HG02938 (cell line): Measurements from ENCODE around the gene TMEM63B.
"Not testable (repeated sequence)": the region's sequence is repeated elsewhere in the genome, so short reads cannot be mapped to it uniquely, and the experiment has no call there.

ENCODE experiments used
- ATAC-seq: cut with Tn5 transposase; IDR thresholded peaks from one replicate; pipeline ENCODE4 v1.9.1; 2021; ENCODE audit warnings: mild to moderate bottlenecking, moderate library complexity; ENCODE audit not compliant: unreplicated experiment

Gene TMEM63B

DNA sequence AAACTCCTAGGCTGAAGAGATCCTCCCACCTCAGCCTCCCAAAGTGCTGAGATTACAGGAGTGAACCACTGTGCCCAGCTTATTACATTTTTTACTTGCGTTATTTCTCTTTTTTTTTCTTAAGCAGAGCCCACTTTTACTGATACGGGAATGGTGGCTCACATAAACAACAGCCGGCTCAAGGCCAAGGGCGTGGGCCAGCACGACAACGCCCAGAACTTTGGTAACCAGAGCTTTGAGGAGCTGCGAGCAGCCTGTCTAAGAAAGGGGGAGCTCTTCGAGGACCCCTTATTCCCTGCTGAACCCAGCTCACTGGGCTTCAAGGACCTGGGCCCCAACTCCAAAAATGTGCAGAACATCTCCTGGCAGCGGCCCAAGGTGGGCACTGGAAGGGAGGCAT lies 41.8 kb downstream of the TMEM63B start:
- no peak for ATAC-seq

DNA sequence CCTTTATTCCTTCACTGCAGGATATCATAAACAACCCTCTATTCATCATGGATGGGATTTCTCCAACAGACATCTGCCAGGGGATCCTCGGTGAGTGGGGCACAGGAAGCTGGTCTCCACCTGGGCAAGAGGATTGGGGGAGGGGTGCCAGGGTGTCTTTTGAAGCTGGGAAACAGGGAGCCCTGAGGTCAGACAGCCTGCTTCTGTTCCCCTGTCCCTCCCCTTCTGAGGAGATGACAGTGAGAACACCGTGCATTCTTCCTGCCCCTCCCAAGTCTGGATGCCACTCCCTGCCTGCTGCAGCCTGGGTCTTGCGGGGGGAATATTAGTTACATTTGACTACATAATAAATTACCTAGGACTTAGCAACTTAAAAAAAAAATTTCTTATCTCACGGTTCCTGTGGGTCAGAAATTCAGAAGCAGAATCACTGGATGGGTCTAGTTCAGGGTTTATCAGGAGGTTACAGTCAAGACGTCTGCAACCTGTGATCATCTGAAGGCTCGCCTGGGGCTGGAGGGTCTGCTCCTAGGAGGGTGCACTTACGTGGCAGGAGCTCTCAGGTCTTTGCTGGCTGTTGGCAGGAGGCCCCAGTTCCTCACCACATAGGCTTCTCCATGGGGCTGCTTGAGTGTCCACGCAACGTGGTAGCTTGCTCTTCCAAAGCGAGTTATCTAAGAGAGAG lies 42.7 kb downstream of the TMEM63B start:
- no peak for ATAC-seq

DNA sequence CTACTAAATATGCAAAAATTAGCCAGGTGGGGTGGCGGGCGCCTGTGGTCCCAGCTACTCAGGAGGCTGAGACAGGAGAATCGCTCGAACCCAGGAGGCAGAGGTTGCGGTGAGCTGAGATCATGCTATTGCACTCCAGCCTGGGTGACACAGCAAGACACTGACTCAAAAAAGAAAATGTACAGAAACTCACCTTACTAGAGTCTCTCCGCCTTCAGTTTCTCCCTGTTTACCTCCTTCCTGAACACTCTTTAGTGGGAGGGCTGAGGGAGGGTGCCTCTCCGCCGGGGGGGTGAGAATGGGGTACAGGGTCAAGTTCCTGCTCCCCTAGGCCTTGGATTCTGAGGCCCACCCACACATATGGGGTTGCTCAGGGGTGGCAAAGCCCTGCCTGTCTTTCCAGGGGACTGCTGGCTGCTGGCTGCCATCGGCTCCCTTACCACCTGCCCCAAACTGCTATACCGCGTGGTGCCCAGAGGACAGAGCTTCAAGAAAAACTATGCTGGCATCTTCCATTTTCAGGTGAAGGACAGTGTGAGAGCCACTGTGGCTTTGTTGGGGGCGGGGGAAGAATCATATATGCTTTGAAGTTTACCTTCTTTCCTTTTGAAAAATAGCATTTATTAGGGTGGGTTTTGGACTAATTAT lies 44.7 kb downstream of the TMEM63B start:
- no peak for ATAC-seq

DNA sequence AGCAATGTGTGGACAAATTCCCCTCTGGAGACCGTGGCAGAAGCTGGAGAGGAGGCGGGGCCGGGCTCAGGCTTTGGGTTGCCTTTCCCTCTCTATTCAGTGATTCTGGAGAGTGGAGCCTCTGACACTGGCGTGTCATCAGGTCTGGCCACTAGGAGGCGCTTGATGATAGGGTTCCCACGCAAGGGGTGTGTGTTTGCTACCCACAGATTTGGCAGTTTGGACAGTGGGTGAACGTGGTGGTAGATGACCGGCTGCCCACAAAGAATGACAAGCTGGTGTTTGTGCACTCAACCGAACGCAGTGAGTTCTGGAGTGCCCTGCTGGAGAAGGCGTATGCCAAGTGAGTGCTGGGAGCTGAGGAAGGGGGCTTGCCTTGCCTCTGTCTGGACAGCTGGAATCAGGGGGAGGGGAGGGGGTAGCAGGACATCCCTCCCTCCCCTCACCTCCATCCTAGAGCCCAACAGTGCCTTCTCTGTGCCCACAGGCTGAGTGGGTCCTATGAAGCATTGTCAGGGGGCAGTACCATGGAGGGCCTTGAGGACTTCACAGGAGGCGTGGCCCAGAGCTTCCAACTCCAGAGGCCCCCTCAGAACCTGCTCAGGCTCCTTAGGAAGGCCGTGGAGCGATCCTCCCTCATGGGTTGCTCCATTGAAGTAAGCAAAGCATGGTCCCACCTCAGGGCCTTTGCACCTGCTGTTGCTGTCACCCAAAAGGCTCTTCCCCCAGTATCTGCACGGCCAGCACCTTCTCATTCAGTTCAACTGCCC lies 45.6 kb downstream of the TMEM63B start:
- no peak for ATAC-seq

DNA sequence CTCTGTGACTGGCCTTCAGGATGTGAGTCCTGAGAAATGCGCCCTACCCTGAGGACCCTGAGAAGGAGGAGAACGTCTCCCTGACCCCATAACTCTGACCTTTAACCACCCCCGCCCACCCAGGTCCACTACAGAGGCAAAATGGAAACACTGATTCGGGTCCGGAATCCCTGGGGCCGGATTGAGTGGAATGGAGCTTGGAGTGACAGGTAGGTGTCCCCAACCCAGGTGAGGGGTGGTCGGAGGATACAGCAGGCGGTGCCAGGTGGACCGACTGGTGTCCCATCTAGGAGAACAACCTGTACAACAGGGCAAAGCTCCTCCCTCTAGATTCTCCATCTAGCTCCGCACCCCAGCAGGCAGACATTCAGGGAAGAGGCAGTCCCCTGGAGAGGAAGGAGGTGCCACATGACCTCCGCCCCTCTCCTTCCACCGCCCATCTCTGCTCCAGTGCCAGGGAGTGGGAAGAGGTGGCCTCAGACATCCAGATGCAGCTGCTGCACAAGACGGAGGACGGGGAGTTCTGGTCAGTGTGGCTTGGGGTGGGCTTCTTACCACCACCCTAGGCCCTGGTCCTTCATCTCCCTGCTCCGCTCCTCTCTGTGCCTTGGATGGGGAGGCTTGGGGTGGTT lies 48.9 kb downstream of the TMEM63B start:
- no peak for ATAC-seq

DNA sequence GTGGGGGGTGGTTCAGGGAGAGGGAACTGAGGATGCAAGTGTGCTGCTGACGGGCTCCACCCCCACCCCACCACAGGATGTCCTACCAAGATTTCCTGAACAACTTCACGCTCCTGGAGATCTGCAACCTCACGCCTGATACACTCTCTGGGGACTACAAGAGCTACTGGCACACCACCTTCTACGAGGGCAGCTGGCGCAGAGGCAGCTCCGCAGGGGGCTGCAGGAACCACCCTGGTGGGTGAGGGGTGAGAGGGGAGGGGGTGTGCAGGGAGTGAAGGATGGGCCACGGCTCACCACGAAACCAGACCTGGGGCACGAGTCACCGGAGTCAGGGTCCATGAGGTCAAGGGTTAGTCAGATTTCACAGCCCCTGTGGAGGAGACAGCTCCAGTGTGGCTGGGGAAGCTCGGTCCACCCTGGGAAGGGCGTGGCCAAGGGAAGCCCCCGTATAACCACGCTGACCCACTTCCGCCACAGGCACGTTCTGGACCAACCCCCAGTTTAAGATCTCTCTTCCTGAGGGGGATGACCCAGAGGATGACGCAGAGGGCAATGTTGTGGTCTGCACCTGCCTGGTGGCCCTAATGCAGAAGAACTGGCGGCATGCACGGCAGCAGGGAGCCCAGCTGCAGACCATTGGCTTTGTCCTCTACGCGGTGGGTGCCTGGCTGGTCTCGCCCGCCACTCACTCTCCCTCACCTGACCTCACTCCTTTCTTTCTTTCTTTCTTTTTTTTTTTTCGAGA lies 49.6 kb downstream of the TMEM63B start:
- ATAC-seq = no peak

DNA sequence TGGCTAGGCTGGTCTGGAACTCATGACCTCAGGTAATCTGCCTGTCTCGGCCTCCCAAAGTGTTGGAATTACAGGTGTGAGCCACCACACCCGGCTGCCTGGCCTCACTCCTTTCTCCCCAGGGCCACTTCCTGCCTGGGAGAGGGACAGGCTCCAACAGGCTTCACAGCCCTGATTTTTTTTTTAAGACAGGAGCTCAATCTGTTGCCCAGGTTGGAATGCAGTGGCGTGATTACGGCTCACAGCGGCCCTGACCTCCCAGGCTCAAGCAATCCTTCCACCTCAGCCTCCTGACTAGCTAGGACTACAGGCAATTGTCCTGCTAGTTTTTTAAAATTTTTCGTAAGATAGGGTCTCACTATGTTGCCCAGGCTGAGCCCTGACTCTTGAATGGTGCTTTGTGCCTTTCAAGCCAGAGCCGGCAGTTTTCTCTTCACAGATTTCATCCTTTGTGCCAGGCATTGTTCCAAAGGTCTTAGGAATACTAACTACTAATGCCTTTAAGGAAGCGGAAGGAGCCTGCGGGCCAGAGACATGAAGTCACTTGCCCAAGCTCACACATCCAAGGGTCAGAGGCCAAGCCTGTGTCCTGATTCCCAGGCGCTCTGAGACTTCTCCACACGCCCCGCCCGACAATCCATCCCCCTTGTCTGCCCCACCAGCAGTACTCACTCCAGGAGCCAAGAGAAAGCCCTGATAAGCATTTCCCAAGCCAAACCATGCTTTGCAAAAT lies 50.5 kb downstream of the TMEM63B start:
- ATAC-seq = no peak

DNA sequence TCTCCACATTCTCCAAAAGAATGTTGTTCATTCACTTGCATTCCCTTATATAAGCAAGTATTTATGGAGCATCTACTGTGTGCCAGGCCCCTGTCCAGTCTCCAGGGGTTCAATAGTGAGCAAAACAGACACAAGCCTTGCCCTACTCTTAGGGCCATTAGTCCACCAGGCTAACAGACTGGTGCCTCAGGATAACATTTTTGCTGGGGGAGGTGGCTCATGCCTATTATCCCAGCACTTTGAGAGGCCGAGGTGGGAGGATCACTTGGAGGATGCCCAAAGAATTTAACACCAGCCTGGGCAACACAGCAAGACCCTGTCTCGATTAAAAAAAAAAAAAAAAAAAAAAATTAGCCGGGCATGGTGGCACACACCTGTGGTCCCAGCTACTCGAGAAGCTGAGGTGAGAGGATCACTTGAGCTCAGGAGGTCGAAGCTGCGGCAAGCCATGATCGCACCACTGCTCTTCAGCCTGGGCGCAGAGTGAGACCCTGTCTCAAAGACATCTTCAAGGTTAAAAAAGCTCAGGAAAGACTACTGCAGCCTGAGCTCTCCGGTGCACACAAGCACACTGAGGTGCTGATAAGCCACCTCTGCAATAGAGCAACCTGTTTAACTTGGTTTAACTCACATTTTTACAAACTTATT lies 51.2 kb downstream of the TMEM63B start:
- ATAC-seq = no peak

DNA sequence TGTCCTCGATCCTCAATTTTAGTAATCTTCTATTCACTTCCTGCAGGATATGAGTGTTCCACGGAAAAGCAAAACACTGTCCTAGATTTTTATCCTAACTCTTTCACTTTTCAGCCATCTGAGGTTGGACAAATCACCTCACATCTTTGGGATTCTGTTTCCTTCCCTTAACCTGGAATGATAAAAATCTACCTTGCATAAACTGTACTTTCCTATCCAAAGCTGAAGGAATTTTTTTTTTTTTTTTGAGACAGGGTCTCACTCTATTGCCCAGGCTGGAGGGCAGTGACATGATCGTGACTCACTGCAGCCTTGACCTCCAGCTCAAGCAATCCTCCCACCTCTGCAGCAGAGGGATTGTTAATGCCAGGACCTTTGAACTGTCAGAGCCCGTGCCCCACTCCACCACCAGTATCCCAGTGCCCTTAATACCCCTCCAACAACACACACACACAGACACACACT lies 51.8 kb downstream of the TMEM63B start:
- ATAC-seq = no peak

DNA sequence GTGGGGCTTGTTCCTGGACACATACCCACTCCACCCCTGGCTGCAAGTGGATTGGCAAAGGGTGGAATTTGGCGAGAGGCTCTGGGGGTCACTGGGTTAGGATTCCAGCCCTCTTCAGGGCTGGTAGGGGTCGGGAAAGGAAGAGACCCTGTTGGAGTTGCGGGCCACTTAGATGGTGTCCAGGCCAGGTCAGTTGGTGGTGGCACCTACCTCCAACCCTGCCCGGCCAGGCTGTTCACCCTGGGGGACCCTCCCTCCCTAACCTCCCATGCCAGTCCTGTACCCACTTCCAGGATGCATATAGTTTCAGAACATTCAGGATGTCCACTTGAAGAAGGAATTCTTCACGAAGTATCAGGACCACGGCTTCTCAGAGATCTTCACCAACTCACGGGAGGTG lies 52.3 kb downstream of the TMEM63B start:
- ATAC-seq = no peak

DNA sequence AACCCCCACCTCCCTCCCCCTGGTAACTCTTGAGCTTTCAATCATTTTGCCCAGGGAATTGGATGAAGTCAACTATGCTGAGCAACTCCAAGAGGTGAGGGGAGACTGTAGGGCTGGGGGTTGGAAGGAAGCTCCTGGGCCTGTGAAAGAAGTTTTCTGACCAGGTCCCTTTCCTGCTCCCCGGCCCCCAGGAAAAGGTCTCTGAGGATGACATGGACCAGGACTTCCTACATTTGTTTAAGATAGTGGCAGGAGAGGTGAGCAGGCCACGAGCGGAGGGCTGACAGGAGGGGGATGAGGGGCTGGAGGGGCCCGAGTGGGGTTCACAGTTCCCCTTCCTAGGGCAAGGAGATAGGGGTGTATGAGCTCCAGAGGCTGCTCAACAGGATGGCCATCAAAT lies 53.1 kb downstream of the TMEM63B start:
- ATAC-seq = no peak

DNA sequence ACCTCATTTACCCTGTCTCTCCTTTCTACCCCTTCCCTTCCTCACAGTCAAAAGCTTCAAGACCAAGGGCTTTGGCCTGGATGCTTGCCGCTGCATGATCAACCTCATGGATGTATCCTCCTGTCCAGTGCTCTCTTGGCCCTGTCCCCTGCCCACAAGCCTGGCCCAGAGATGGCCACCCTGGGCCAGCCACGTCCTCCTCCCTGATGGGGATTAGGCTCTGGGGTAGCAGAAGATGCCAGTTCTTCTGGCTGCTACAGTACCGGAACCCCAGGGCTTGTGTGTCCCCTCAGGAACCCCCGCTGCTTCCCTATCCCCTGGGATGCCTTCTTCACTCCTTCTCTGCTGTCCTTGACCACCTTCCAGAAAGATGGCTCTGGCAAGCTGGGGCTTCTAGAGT lies 53.5 kb downstream of the TMEM63B start:
- ATAC-seq = no peak

DNA sequence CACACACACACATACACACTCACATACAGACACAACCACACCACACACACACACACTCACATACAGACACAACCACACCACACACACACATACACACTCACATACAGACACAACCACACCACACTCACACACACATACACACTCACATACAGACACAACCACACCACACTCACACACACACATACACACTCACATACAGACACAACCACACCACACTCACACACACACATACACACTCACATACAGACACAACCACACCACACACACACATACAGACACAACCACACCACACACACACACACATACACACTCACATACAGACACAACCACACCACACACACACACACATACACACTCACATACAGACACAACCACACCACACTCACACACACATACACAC lies 54.4 kb downstream of the TMEM63B start:
- ATAC-seq = not testable (repeated sequence)

DNA sequence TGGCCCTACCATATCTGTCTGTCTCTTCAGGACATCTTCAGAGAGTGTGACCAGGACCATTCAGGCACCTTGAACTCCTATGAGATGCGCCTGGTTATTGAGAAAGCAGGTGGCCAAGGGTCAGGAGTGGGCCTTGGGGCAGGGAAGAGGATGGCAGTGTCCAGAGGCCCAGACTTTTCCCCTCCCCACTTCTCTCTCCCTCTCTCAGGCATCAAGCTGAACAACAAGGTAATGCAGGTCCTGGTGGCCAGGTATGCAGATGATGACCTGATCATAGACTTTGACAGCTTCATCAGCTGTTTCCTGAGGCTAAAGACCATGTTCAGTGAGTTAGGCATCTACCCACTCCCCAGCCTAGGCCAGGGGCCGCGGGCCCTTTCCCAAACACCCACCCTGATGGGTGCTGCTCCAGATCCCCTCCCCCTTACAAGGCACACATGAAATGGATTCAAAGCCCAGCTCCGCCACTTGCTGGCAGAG lies 55.6 kb downstream of the TMEM63B start:
- no peak for ATAC-seq

DNA sequence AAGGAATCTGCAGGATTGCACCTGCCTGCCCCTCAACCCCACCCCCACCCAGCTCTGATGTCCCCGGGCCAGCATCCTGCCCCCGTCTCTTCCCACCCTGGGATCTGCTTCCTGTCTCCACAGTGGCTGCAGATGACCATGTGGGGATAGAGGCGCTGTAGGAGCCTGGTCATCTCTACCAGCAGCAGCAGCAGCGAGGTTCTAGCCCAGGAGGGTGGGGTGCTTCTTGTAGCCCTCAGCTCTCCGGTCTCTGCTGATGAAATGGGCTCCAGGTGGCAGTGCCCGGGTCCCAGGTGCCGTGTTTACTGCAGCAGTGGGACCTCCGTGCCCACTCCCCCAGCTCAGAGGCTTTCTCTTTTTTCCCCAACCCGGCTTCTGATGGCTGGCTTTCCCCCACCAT lies 56.4 kb downstream of the TMEM63B start:
- no peak for ATAC-seq

DNA sequence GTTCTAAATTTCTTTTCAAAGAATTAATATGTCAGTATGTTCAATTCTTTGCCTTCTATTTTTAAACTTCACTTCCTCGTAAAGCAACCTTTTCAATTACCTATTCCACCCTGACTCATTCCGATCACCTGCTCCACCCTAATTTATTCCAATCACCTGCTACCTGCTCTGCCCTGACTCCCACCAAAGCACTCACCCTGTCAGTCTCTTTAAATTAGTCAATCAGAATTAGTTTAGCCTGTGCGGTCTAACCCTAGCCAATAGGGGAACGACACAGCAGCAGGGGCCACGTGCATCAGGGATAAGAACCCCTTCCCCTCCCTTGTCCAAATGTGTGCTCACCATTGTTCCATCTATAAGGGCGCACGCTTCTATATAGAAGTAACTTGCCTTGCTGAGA lies 58.0 kb downstream of the TMEM63B start:
- ATAC-seq = not testable (repeated sequence)

DNA sequence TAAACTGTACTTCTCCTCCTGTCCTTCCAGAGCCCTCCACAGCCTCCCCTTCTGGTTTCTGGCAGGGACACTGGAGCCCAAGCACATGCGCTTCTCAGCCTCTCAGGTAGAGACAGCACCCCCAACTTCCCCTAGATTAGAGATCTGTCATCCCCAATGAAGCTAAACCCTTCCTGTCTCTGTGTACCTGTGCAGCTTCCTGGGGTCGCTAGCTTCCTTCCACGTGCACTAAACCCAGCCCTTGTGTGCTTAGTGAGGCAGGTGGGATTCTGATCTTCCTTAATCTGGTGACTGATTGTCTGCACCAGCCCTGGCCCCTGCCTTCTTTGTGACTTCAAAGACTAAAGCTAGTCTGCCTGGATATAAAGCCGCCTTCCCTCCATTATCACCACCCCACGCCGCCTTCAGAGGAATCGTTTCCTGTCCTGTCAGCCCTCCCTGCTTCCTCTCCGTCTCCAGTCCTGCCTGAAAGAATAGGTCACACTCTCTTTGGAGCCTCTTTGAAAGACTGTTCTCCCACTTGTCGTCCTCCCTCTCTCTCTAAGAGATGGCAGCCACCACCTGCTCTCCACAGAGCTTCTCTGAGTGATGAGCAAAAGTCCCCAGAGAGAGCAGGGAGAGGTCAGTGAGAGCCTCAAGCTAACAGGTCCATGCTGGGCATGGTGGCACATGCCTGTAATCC lies 58.7 kb downstream of the TMEM63B start:
- ATAC-seq = no peak

DNA sequence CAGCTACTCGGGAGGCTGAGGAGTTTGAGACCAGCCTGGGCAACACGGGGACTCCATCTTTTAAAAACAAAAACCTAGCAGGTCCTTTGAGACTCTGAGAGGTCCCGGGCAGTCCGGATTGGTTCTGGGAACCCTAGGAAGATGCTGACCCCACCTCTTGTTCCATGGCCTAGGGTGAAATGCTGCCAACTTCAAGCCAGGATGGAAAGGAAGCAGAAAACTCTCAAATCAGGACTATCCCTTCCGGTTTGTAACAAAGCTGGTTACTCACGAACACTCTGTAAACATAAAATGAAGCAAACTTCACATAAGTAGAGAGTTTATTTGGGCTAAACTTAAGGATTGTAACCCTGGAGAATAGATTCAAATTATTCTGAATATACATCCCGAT lies 59.3 kb downstream of the TMEM63B start:
- ATAC-seq = no peak

DNA sequence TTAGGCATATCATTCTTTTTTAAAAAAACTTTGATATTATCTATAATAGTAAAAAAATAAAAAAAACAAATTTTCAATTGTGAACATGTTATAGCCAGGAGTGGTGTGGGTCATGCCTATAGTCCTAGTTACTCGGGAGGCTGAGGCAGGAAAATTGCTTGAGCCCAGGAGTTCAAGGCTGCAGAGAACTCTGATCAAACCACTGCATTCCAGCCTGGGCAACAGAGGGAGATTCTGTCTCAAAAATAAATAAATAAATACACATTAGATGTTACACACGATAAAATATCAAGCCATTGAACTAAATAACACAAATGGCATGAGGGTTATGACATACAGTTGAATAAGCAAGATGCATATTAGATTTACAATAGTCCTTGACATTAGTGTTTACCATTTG lies 61.5 kb downstream of the TMEM63B start:
- no peak for ATAC-seq
